GM12878 (cell line): ENCODE data around the gene PIPOX.

Experiments used
- BCL11A ChIP-seq: IDR thresholded peaks from 2 replicates; pipeline ENCODE4 v1.6.1; 2011; ENCODE audit warnings: low read depth, low read length
- CTCF ChIP-seq, 3 experiments: IDR thresholded peaks in 2 of 3; conservative IDR thresholded peaks in 1 of 3; 2 replicates each; pipeline ENCODE4 v1.5.1; 2011; ENCODE audit warnings: low read depth in 3 of 3, low read length in 3 of 3, mild to moderate bottlenecking in 3 of 3, control low read depth in 2 of 3, moderate library complexity in 2 of 3, inconsistent platforms in 1 of 3, mixed read lengths in 1 of 3; ENCODE audit not compliant: control insufficient read depth in 2 of 3, insufficient read depth in 1 of 3; ENCODE audit errors: extremely low read depth in 1 of 3
- EZH2 ChIP-seq: IDR thresholded peaks from 2 replicates; pipeline ENCODE4 v1.6.1; 2012; ENCODE audit warnings: low read depth, mild to moderate bottlenecking, control low read depth, inconsistent platforms, low read length, borderline replicate concordance; ENCODE audit not compliant: control insufficient read depth
- HDAC2 ChIP-seq: fragments of 200-600 bp; sonication (generic); IDR thresholded peaks from 2 replicates; pipeline ENCODE4 v1.6.1; 2017
- KDM1A ChIP-seq: fragments of 200-600 bp; sonication (generic); IDR thresholded peaks from 2 replicates; pipeline ENCODE4 v1.6.1; 2016; ENCODE audit warnings: borderline replicate concordance
- NBN ChIP-seq: fragments of 450-650 bp; IDR thresholded peaks from 2 replicates; pipeline ENCODE4 v1.6.1; 2016
- POLR2AphosphoS5 ChIP-seq: IDR thresholded peaks from 2 replicates; pipeline ENCODE4 v1.6.1; 2011; ENCODE audit warnings: mild to moderate bottlenecking, low read length, inconsistent platforms
- SMARCA5 ChIP-seq: fragments of 450-650 bp; IDR thresholded peaks from 2 replicates; pipeline ENCODE4 v1.6.1; 2017; ENCODE audit warnings: mild to moderate bottlenecking
- TCF12 ChIP-seq: IDR thresholded peaks from 2 replicates; pipeline ENCODE4 v1.6.1; 2011; ENCODE audit warnings: low read depth, mild to moderate bottlenecking, low read length
- USF2 ChIP-seq: IDR thresholded peaks from 2 replicates; pipeline ENCODE4 v1.6.1; 2011; ENCODE audit warnings: low read depth, low read length, improper control_type of control experiment, borderline replicate concordance
- ZBTB40 ChIP-seq: fragments of 450-650 bp; IDR thresholded peaks from 2 replicates; pipeline ENCODE4 v1.6.1; 2016; ENCODE audit warnings: mild to moderate bottlenecking, moderate library complexity, borderline replicate concordance

GRCh38 chr17:29051194-29051593, 8.3 kb downstream of the PIPOX start:
- TF ChIP-seq POLR2AphosphoS5 (no peak), CTCF (IDR thresholded peaks at IDR 0.05 in 2 of 3, conservative IDR thresholded peaks at IDR 0.05 in 1 of 3; ENCODE audit: control insufficient read depth in 2 of 3, extremely low read depth in 1 of 3, insufficient read depth in 1 of 3, low read depth in 3 of 3, low read length in 3 of 3) (no peak), NBN (no peak), TCF12 (no peak), HDAC2 (no peak), ZBTB40 (no peak), KDM1A (no peak), SMARCA5 (no peak), BCL11A (no peak), EZH2 (no peak), USF2 (no peak)
